ENCODE data around the gene SLC25A2.

The SLC25A2 gene

GRCh38 chr5:141345327-141345726 lies 41.5 kb upstream of the SLC25A2 start:
- Histone ChIP-seq H3K79me2 (ENCODE audit: insufficient read depth, low read length) (no peaks in the 10 kb centered on the region), H3K27me3 (ENCODE audit: insufficient read depth, low read length, poor library complexity) (no peaks in the 10 kb centered on the region), H2AFZ (ENCODE audit: low read depth, low read length) (no peak overlapping the region), H3K27ac (ENCODE audit: low read length) (no peak overlapping the region), H3K9ac (ENCODE audit: low read depth, low read length) (no peak overlapping the region), H3K9me3 (ENCODE audit: insufficient read depth, low read length, severe bottlenecking) (no peaks in the 10 kb centered on the region), H3K4me1 (ENCODE audit: insufficient read depth, low read length) (no peaks in the 10 kb centered on the region), H3K4me2 (ENCODE audit: insufficient read depth, low read length) (no peak overlapping the region), H3K4me3 (ENCODE audit: low read depth in 1 of 2, low read length in 2 of 2) (no peak overlapping the region), H4K20me1 (ENCODE audit: insufficient read depth, low read length) (no peaks in the 10 kb centered on the region), H3K36me3 (ENCODE audit: insufficient read depth, low read length) (no peaks in the 10 kb centered on the region)
- no peak for ATAC-seq (ENCODE audit: insufficient read depth, low read depth)
- no peak for DNase-seq
- TF ChIP-seq EZH2 (IDR thresholded peaks at IDR 0.05; ENCODE audit: borderline replicate concordance, low read depth, low read length, severe bottlenecking) (no peak), CTCF (IDR thresholded peaks at IDR 0.05; ENCODE audit: borderline replicate concordance, extremely low read depth, low read length, poor library complexity, severe bottlenecking) (no peak)

- H3K27ac ChIP-seq (ENCODE audit: low read length), result no peak overlapping the region
- no peak for TF ChIP-seq CTCF (IDR thresholded peaks at IDR 0.05; ENCODE audit: borderline replicate concordance, extremely low read depth, low read length, poor library complexity, severe bottlenecking)
- TF ChIP-seq EZH2 (IDR thresholded peaks at IDR 0.05; ENCODE audit: borderline replicate concordance, low read depth, low read length, severe bottlenecking), result no peak
- no peaks in the 10 kb centered on the region for H3K36me3 ChIP-seq (ENCODE audit: insufficient read depth, low read length)
- ATAC-seq (ENCODE audit: insufficient read depth, low read depth) (no peak), DNase-seq (no peak)
- no peak overlapping the region for H3K4me3 ChIP-seq (ENCODE audit: low read depth in 1 of 2, low read length in 2 of 2)
- no peaks in the 10 kb centered on the region for H3K4me1 ChIP-seq (ENCODE audit: insufficient read depth, low read length)
- no peak overlapping the region for H3K9ac ChIP-seq (ENCODE audit: low read depth, low read length)
- H3K27me3 ChIP-seq (ENCODE audit: insufficient read depth, low read length, poor library complexity), result no peaks in the 10 kb centered on the region
- H3K79me2 ChIP-seq (ENCODE audit: insufficient read depth, low read length), result no peaks in the 10 kb centered on the region
- no peak overlapping the region for H3K4me2 ChIP-seq (ENCODE audit: insufficient read depth, low read length)
- H2AFZ ChIP-seq (ENCODE audit: low read depth, low read length), result no peak overlapping the region
- no peaks in the 10 kb centered on the region for H3K9me3 ChIP-seq (ENCODE audit: insufficient read depth, low read length, severe bottlenecking)
- H4K20me1 ChIP-seq (ENCODE audit: insufficient read depth, low read length), result no peaks in the 10 kb centered on the region
Measured at GRCh38 chr5:141343953-141344463, 40.2 kb upstream of the SLC25A2 start.

- Histone ChIP-seq H3K4me2 (ENCODE audit: insufficient read depth, low read length) (no peak within 1 kb of the TSS), H2AFZ (ENCODE audit: low read depth, low read length) (no peak within 1 kb of the TSS), H3K9ac (ENCODE audit: low read depth, low read length) (no peak within 1 kb of the TSS), H3K27me3 (ENCODE audit: insufficient read depth, low read length, poor library complexity) (no peaks in the 10 kb centered on the region), H3K27ac (ENCODE audit: low read length) (no peak within 1 kb of the TSS), H3K4me3 (ENCODE audit: low read depth in 1 of 2, low read length in 2 of 2) (no peak within 1 kb of the TSS), H3K4me1 (ENCODE audit: insufficient read depth, low read length) (no peaks in the 10 kb centered on the region), H3K79me2 (ENCODE audit: insufficient read depth, low read length) (no peaks in the 10 kb centered on the region), H4K20me1 (ENCODE audit: insufficient read depth, low read length) (no peaks in the 10 kb centered on the region), H3K36me3 (ENCODE audit: insufficient read depth, low read length) (no peaks in the 10 kb centered on the region), H3K9me3 (ENCODE audit: insufficient read depth, low read length, severe bottlenecking) (no peaks in the 10 kb centered on the region)
- TF ChIP-seq EZH2 (IDR thresholded peaks at IDR 0.05; ENCODE audit: borderline replicate concordance, low read depth, low read length, severe bottlenecking), result no peak
- peak; percentile 18 for TF ChIP-seq CTCF (IDR thresholded peaks at IDR 0.05; ENCODE audit: borderline replicate concordance, extremely low read depth, low read length, poor library complexity, severe bottlenecking)
- DNase-seq (no peak), ATAC-seq (ENCODE audit: insufficient read depth, low read depth) (no peak)
Measured at GRCh38 chr5:141343242-141343952, 39.5 kb upstream of the SLC25A2 start, which contains the start of gene PCDHGA3. TSS of gene PCDHGA3 (plus strand) at chr5:141343829. CDS start at chr5:141344034, 205 bp downstream.

Measured in DND-41 (cell line).